MCF 10A (cell line): ENCODE results near the gene ROGDI. TPM values are rescaled to one million over a fixed set of nuclear protein-coding genes. Genes with fewer than 3 reads are reported as not detected.

ENCODE experiments used
- BruUV-seq: library from RNA; stranded (reverse); fragments of 400-500 nt; replicated peaks from 2 replicates; lab custom pipeline; 2021; lab: Mats Ljungman, UMichigan
- CTCF ChIA-PET: fragments of 300-600 bp; sonication (Branson Sonifier 250); formaldehyde crosslinking; extraction: SDS; loops from one replicate; lab custom pipeline; 2021; ENCODE audit warnings: antibody characterized with exemption, inconsistent platforms; lab: Yijun Ruan, JAX
- POLR2A ChIA-PET: fragments of 300-600, 350-650 bp; sonication (Branson Sonifier 250); formaldehyde crosslinking; extraction: SDS; loops from one replicate; lab custom pipeline; 2020; ENCODE audit warnings: antibody characterized with exemption, inconsistent platforms; lab: Yijun Ruan, JAX
- DNase-seq: peaks from one replicate; pipeline ENCODE4 v3.0.0-alpha.2; 2018; ENCODE audit not compliant: unreplicated experiment
- H3K27ac Mint-ChIP-seq: one replicate; pipeline ENCODE4 v1.8.0; 2022; ENCODE audit warnings: mild to moderate bottlenecking, low read depth, mixed read lengths; ENCODE audit not compliant: unreplicated experiment
- H3K27me3 Mint-ChIP-seq: one replicate; pipeline ENCODE4 v1.8.0; 2022; ENCODE audit warnings: mixed read lengths; ENCODE audit not compliant: insufficient read depth, unreplicated experiment
- H3K36me3 Mint-ChIP-seq: one replicate; pipeline ENCODE4 v1.8.0; 2022; ENCODE audit warnings: mild to moderate bottlenecking, moderate library complexity, mixed read lengths; ENCODE audit not compliant: insufficient read depth, unreplicated experiment
- H3K4me1 Mint-ChIP-seq: one replicate; pipeline ENCODE4 v1.8.0; 2022; ENCODE audit warnings: mixed read lengths; ENCODE audit not compliant: insufficient read depth, unreplicated experiment
- H3K4me3 Mint-ChIP-seq: one replicate; pipeline ENCODE4 v1.8.0; 2022; ENCODE audit warnings: mild to moderate bottlenecking, moderate library complexity, mixed read lengths; ENCODE audit not compliant: unreplicated experiment
- H3K9me3 Mint-ChIP-seq: one replicate; pipeline ENCODE4 v1.8.0; 2022; ENCODE audit warnings: mixed read lengths; ENCODE audit not compliant: unreplicated experiment
- CTCF ChIP-seq: fragments of 200-600 bp; IDR thresholded peaks from one replicate; pipeline ENCODE4 v1.8.0; 2022; ENCODE audit warnings: antibody characterized with exemption, mild to moderate bottlenecking; ENCODE audit not compliant: unreplicated experiment
- intact Hi-C: fragments of 100-400 bp; cut with micrococcal nuclease; formaldehyde crosslinking; loops from 2 replicates; pipeline ENCODE4 v1.14.1; 2022
- total RNA-seq: library from RNA; stranded (reverse); gene quantifications from 2 replicates; pipeline ENCODE4 v1.2.3, GENCODE V29; 2022

The ROGDI gene
- total RNA-seq, 1 experiment from 2014 or later: 5.9 TPM

GRCh38 chr16:4760221-4760910, 42.1 kb downstream of the ROGDI start:
- TF ChIP-seq CTCF: no peak
- Mint-ChIP-seq H3K9me3 (no peaks in the 10 kb centered on the region), H3K27ac (no peak overlapping the region), H3K4me1 (no peaks in the 10 kb centered on the region), H3K36me3 (peaks cover 82% of the 10 kb centered on the region), H3K4me3 (no peak overlapping the region), H3K27me3 (no peaks in the 10 kb centered on the region)
- BruUV-seq: no TSS peak
- DNase-seq: no peak
- intact Hi-C loops: no loop called here
- ChIA-PET POLR2A (interaction anchor here (0.7 to 1.2 kb wide), 2 partner anchors 8 to 39 kb away, joined by 3 to 4 read pairs; no protein-coding TSS in a partner anchor), CTCF (interaction anchor here (0.6 to 0.7 kb wide), 2 partner anchors 28 to 1683 kb away, joined by 3 read pairs; no protein-coding TSS in a partner anchor)

- peaks cover 68% of the 10 kb centered on the region for H3K36me3 Mint-ChIP-seq
- H3K27me3 Mint-ChIP-seq: no peaks in the 10 kb centered on the region
- ChIA-PET POLR2A (interaction anchor here (0.6 to 1.2 kb wide), 4 partner anchors 11 to 216 kb away, joined by 3 to 4 read pairs (median 3); partner anchors contain the start of gene ZNF500), CTCF (interaction anchor here (1.2 kb wide), 1 partner anchor 9 kb away, joined by 5 read pairs; no protein-coding TSS in a partner anchor)
- intact Hi-C loops: no loop called here
- no peaks in the 10 kb centered on the region for H3K4me1 Mint-ChIP-seq
- H3K9me3 Mint-ChIP-seq: no peaks in the 10 kb centered on the region
- no peak overlapping the region for H3K4me3 Mint-ChIP-seq
- no peak for DNase-seq
- no peak for TF ChIP-seq CTCF
- BruUV-seq: no TSS peak
- H3K27ac Mint-ChIP-seq: no peak overlapping the region
These were observed 46.7 kb downstream of the ROGDI start for GRCh38 chr16:4755687-4756086.

GRCh38 chr16:4754865-4755264, 47.6 kb downstream of the ROGDI start:
- Mint-ChIP-seq H3K27me3 (no peaks in the 10 kb centered on the region), H3K36me3 (peaks cover 70% of the 10 kb centered on the region), H3K4me3 (no peak overlapping the region), H3K9me3 (no peaks in the 10 kb centered on the region), H3K4me1 (no peaks in the 10 kb centered on the region), H3K27ac (no peak overlapping the region)
- BruUV-seq: no TSS peak
- ChIA-PET POLR2A (interaction anchor here (1.0 to 1.2 kb wide), 2 partner anchors 12 kb away, joined by 3 to 4 read pairs; partner anchors contain the start of gene ZNF500), CTCF (no interaction called here)
- no peak for TF ChIP-seq CTCF
- intact Hi-C loops: no loop called here
- no peak for DNase-seq

- Mint-ChIP-seq H3K36me3 (peaks cover 62% of the 10 kb centered on the region), H3K9me3 (no peaks in the 10 kb centered on the region), H3K27me3 (no peaks in the 10 kb centered on the region), H3K4me3 (no peak overlapping the region), H3K4me1 (no peaks in the 10 kb centered on the region), H3K27ac (no peak overlapping the region)
- DNase-seq: no peak
- POLR2A ChIA-PET: no interaction called here
- intact Hi-C loops: no loop called here
- CTCF ChIA-PET: interaction anchor here (0.7 kb wide), 1 partner anchor 11 kb away, joined by 4 read pairs; no protein-coding TSS in a partner anchor
- no TSS peak for BruUV-seq
- TF ChIP-seq CTCF: no peak
These were observed 49.2 kb downstream of the ROGDI start for GRCh38 chr16:4753227-4753626.
